Activated T-helper 2 cell treated with anti-CD3 and anti-CD28 coated beads, Interferon-gamma antibody, Interleukin-2, Interleukin-4, amounts not matched to agents 10 μg/mL and 5 μg/mL and 100 μg/mL, durations not matched to agents 14 hours and 24 hours and 36 hours (primary cell): ENCODE measurements around the gene CCDC15. TPM values are rescaled to one million over a fixed set of nuclear protein-coding genes. Genes with fewer than 3 reads are reported as not detected.
"Not testable (repeated sequence)": the region's sequence is repeated elsewhere in the genome, so short reads cannot be mapped to it uniquely, and the experiment has no call there.

Source experiments
- DNase-seq: peaks from one replicate; pipeline ENCODE4 v3.0.0; 2021; ENCODE audit warnings: low spot score
- H3K27ac Mint-ChIP-seq: one replicate; pipeline ENCODE4 v1.8.0; 2021; ENCODE audit warnings: mixed read lengths
- H3K27me3 Mint-ChIP-seq: one replicate; pipeline ENCODE4 v1.8.0; 2021; ENCODE audit warnings: low read depth, mixed read lengths
- H3K36me3 Mint-ChIP-seq: one replicate; pipeline ENCODE4 v1.8.0; 2021; ENCODE audit warnings: low read depth, mixed read lengths
- H3K4me1 Mint-ChIP-seq: one replicate; pipeline ENCODE4 v1.8.0; 2021; ENCODE audit warnings: low read depth, mixed read lengths
- H3K4me3 Mint-ChIP-seq: one replicate; pipeline ENCODE4 v1.8.0; 2021; ENCODE audit warnings: low read depth, mild to moderate bottlenecking, moderate library complexity, mixed read lengths
- H3K9me3 Mint-ChIP-seq: one replicate; pipeline ENCODE4 v1.8.0; 2021; ENCODE audit warnings: mixed read lengths
- intact Hi-C: fragments of 100-400 bp; cut with micrococcal nuclease; formaldehyde crosslinking; loops from one replicate; pipeline ENCODE4 v1.15.1; 2023
- total RNA-seq: library from RNA; stranded (reverse); gene quantifications from 2 replicates; pipeline ENCODE4 v1.2.3, GENCODE V29; 2022

Gene CCDC15
- total RNA-seq, 1 donor from 2014 or later: 3.7 TPM

- Mint-ChIP-seq H3K4me1 (no peaks in the 10 kb centered on the region), H3K27ac (no peak overlapping the region), H3K36me3 (no peaks in the 10 kb centered on the region), H3K27me3 (no peaks in the 10 kb centered on the region), H3K9me3 (no peaks in the 10 kb centered on the region), H3K4me3 (no peak overlapping the region)
- no peak for DNase-seq
- intact Hi-C loops: no loop called here
These were observed 131.5 kb downstream of the CCDC15 start for GRCh38 chr11:125085301-125086081.

- no peaks in the 10 kb centered on the region for H3K27me3 Mint-ChIP-seq
These were observed 132.8 kb downstream of the CCDC15 start for GRCh38 chr11:125086633-125087296.

GRCh38 chr11:125088123-125088522 lies 134.1 kb downstream of the CCDC15 start:
- H3K4me1 Mint-ChIP-seq: peaks cover 3% of the 10 kb centered on the region
- no peak overlapping the region for H3K4me3 Mint-ChIP-seq
- no peak overlapping the region for H3K27ac Mint-ChIP-seq
- H3K9me3 Mint-ChIP-seq: no peaks in the 10 kb centered on the region
- H3K36me3 Mint-ChIP-seq: no peaks in the 10 kb centered on the region
- no peaks in the 10 kb centered on the region for H3K27me3 Mint-ChIP-seq
- no peak for DNase-seq
- intact Hi-C loops: no loop called here

More at GRCh38 chr11:125086633-125087296, 132.8 kb downstream of the CCDC15 start:
- no peaks in the 10 kb centered on the region for H3K9me3 Mint-ChIP-seq
- H3K4me3 Mint-ChIP-seq: no peak overlapping the region
- intact Hi-C loops: no loop called here
- DNase-seq: no peak
- no peaks in the 10 kb centered on the region for H3K36me3 Mint-ChIP-seq
- H3K4me1 Mint-ChIP-seq: peaks cover 3% of the 10 kb centered on the region
- H3K27ac Mint-ChIP-seq: no peak overlapping the region

GRCh38 chr11:125088576-125089455 lies 134.8 kb downstream of the CCDC15 start:
- Mint-ChIP-seq H3K27me3 (no peaks in the 10 kb centered on the region), H3K36me3 (no peaks in the 10 kb centered on the region), H3K27ac (no peak overlapping the region), H3K4me3 (no peak overlapping the region), H3K4me1 (peaks cover 3% of the 10 kb centered on the region), H3K9me3 (no peaks in the 10 kb centered on the region)
- DNase-seq: no peak
- intact Hi-C loops: no loop called here

GRCh38 chr11:125089481-125089880 lies 135.5 kb downstream of the CCDC15 start:
- not testable (repeated sequence) for DNase-seq, H3K4me3 Mint-ChIP-seq

GRCh38 chr11:125090151-125090550 lies 136.1 kb downstream of the CCDC15 start:
- H3K4me1 Mint-ChIP-seq, intact Hi-C loops, H3K27ac Mint-ChIP-seq, H3K9me3 Mint-ChIP-seq, DNase-seq, H3K4me3 Mint-ChIP-seq, H3K27me3 Mint-ChIP-seq, H3K36me3 Mint-ChIP-seq: not testable (repeated sequence)

More at GRCh38 chr11:125089481-125089880, 135.5 kb downstream of the CCDC15 start:
- intact Hi-C loops, H3K4me1 Mint-ChIP-seq, H3K9me3 Mint-ChIP-seq, H3K36me3 Mint-ChIP-seq, H3K27me3 Mint-ChIP-seq, H3K27ac Mint-ChIP-seq: not testable (repeated sequence)

- Mint-ChIP-seq H3K36me3 (peaks cover under 1% of the 10 kb centered on the region), H3K27ac (no peak overlapping the region), H3K9me3 (no peaks in the 10 kb centered on the region), H3K27me3 (no peaks in the 10 kb centered on the region), H3K4me1 (peaks cover 3% of the 10 kb centered on the region), H3K4me3 (no peak overlapping the region)
- no peak for DNase-seq
- intact Hi-C loops: loop anchor here (1.0 kb wide), 1 partner anchor 50 kb away; no protein-coding TSS in a partner anchor
These were observed 136.8 kb downstream of the CCDC15 start for GRCh38 chr11:125090816-125091215.

Other genes starting within 250 kb of the CCDC15 start
- gene NRGN, start 214.3 kb upstream of the CCDC15 start, total RNA-seq: 5.0 and 6.7 TPM in 2 replicates
- gene VSIG2, start 201.9 kb upstream of the CCDC15 start, total RNA-seq: not detected in 2 replicates
- 0.18 and 0.23 TPM in 2 replicates for gene ESAM, start 191.9 kb upstream of the CCDC15 start, total RNA-seq
- 10.5 and 10.8 TPM in 2 replicates for gene MSANTD2, start 153.8 kb upstream of the CCDC15 start, total RNA-seq
- gene ROBO3, start 88.8 kb upstream of the CCDC15 start, total RNA-seq: 9.0 and 10.6 TPM in 2 replicates
- gene ROBO4, start 56.3 kb upstream of the CCDC15 start, total RNA-seq: not detected in 2 replicates
- gene HEPN1, start 35.0 kb upstream of the CCDC15 start, total RNA-seq: not detected in 2 replicates
- gene HEPACAM, start 18.2 kb upstream of the CCDC15 start, total RNA-seq: not detected in 2 replicates
- 0.44 and 0.52 TPM in 2 replicates for gene SLC37A2, start 109.1 kb downstream of the CCDC15 start, total RNA-seq
- 17.9 and 18.1 TPM in 2 replicates for gene TMEM218, start 157.4 kb downstream of the CCDC15 start, total RNA-seq
- not detected in 2 replicates for gene PKNOX2, start 210.5 kb downstream of the CCDC15 start, total RNA-seq